ENCODE measurements around the gene TNFAIP2. TPM values are rescaled to one million over a fixed set of nuclear protein-coding genes. Genes with fewer than 3 reads are reported as not detected.
A peak's percentile ranks its signal among the peaks of the same experiment; 100 is the strongest.

The TNFAIP2 gene
- total and polyA plus RNA-seq, 2 of the 4 experiments (the other 2 are of a cell fraction): 6.3 to 9.6 TPM

DNA sequence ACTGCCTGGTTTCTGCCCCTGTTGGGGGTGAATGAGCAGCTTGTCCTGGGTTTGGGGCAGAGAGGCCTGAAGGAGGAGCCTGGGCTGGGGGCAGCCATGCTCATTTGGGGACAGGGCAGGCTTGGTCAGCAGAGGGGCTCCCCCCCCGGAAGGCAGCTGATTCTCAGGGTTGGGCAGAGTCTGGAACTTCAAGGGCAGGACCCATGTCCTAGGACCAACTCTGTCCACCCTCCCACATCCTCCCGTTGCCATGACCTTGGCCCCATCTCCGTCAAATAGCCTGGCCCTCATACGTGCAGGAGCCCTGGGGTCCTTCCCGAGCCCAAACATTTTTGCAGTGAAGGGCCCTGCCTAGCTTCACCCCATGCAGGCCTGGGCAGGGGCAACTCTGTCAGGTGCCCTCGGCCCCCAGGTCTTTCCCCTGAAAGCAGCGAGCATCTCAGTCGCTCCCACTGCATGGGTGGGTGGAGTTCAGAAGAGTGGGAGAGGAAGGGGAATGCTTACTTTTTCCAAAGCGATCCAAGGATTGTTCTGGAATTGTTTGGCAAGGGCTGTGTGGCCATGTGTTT lies 32.6 kb downstream of the TNFAIP2 start:
- no peak overlapping the region for H4K8ac ChIP-seq (ENCODE audit: low read depth in 2 of 2, low read length in 2 of 2)
- no peak overlapping the region for H3K14ac ChIP-seq (replicated peaks; ENCODE audit: low read depth, low read length)
- CTCF ChIA-PET: no interaction called here
- dilution Hi-C loops (cut with HindIII; ENCODE audit: low sequenced_read_pairs, unreplicated experiment) (no loop called here), intact Hi-C loops (cut with micrococcal nuclease) (no loop called here), in situ Hi-C loops (cut with MboI; ENCODE audit: low sequenced_read_pairs) (no loop called here)
- no peaks in the 10 kb centered on the region for H3K9me1 ChIP-seq (ENCODE audit: insufficient read depth, low read length)
- H2BK20ac ChIP-seq (ENCODE audit: low read depth, low read length): 0 out of 2 replicates have a peak overlapping the region, but pooled peaks have one; percentile 7
- H2AFZ ChIP-seq (replicated peaks; ENCODE audit: low read length, poor library complexity): no peak overlapping the region
- TF ChIP-seq CEBPB (IDR thresholded peaks at IDR 0.05; ENCODE audit: low read depth, low read length) (no peak), RAD21 (IDR thresholded peaks at IDR 0.05; ENCODE audit: low read length) (no peak), POLR2A (IDR thresholded peaks at IDR 0.05; ENCODE audit: low read depth, low read length) (no peak), RFX5 (IDR thresholded peaks at IDR 0.05; ENCODE audit: low read depth, low read length) (no peak), RCOR1 (IDR thresholded peaks at IDR 0.05; ENCODE audit: insufficient replicate concordance, low read length) (no peak), ELK1 (IDR thresholded peaks at IDR 0.05; ENCODE audit: borderline replicate concordance, low read depth, low read length) (no peak), CHD1 (IDR thresholded peaks at IDR 0.05; ENCODE audit: low read depth, low read length) (no peak), CTCF (conservative IDR thresholded peaks at IDR 0.05; ENCODE audit: low read depth, low read length) (no peak), MAFK (IDR thresholded peaks at IDR 0.05; ENCODE audit: low read depth, low read length) (no peak), FOS (IDR thresholded peaks at IDR 0.05; ENCODE audit: low read depth, low read length) (no peak)
- DNase-seq (no peak), ATAC-seq (ENCODE audit: low read depth) (no peak)
- peak overlapping the region; percentile 4; the same call in 1 of the 2 replicates for H2BK120ac ChIP-seq (ENCODE audit: low read depth, low read length)
- no peak overlapping the region for H3K4me3 ChIP-seq (ENCODE audit: insufficient read depth, low read depth, low read length)
- H3K79me1 ChIP-seq (ENCODE audit: low read depth in 1 of 2, low read length in 2 of 2): no peaks in the 10 kb centered on the region
- no peak overlapping the region for H3K4ac ChIP-seq (ENCODE audit: low read depth, low read length)
- POLR2A ChIA-PET (ENCODE audit: unreplicated experiment): no interaction called here
- no peak overlapping the region for H2BK5ac ChIP-seq (ENCODE audit: low read depth, low read length, poor library complexity, severe bottlenecking)
- H2AK9ac ChIP-seq (replicated peaks; ENCODE audit: low read depth, low read length, poor library complexity): no peak overlapping the region
- WGBS, 2 experiments (ENCODE audit: extremely low coverage in 2 of 2, insufficient read length in 1 of 2): 90% methylated on average over 4 of the region's 9 CpGs; no CpG with 5 or more reads in 1 of the 2 experiments
- H2AK5ac ChIP-seq (ENCODE audit: low read depth, low read length): no peak overlapping the region
- H3K9me3 ChIP-seq (ENCODE audit: control insufficient read depth, insufficient read depth, low read length): no peaks in the 10 kb centered on the region
- H3K56ac ChIP-seq (ENCODE audit: extremely low read depth, insufficient read depth, low read length): no peak overlapping the region
- peaks cover 43% of the 10 kb centered on the region for H3K27me3 ChIP-seq (ENCODE audit: control insufficient read depth, insufficient read depth, low read length)
- no peak overlapping the region for H3K23ac ChIP-seq (ENCODE audit: low read depth, low read length)
- no peak overlapping the region for H3K4me2 ChIP-seq (ENCODE audit: low read depth, low read length)
- no peak overlapping the region for H4K5ac ChIP-seq (ENCODE audit: low read depth, low read length)
- H3K9ac ChIP-seq (ENCODE audit: low read depth, low read length): no peak overlapping the region
- BruUV-seq (replicated peaks): no TSS peak
- H3K36me3 ChIP-seq (ENCODE audit: control insufficient read depth, insufficient read depth, low read length): no peaks in the 10 kb centered on the region
- H3K4me1 ChIP-seq (ENCODE audit: control insufficient read depth, insufficient read depth, low read length): peaks cover 2% of the 10 kb centered on the region; the same call in 1 of the 2 replicates
- no peak overlapping the region for H3K18ac ChIP-seq (ENCODE audit: low read depth, low read length)
- no peak overlapping the region for H3K27ac ChIP-seq (ENCODE audit: insufficient read depth, low read length)
- H2BK15ac ChIP-seq (ENCODE audit: low read depth, low read length): no peak overlapping the region
- no peak overlapping the region for H4K91ac ChIP-seq (ENCODE audit: insufficient read depth, low read depth, low read length)
- H4K20me1 ChIP-seq (ENCODE audit: insufficient read depth, low read length): no peaks in the 10 kb centered on the region

Data from IMR-90 (cell line).